ENCODE data around the gene ATXN1.

DNA sequence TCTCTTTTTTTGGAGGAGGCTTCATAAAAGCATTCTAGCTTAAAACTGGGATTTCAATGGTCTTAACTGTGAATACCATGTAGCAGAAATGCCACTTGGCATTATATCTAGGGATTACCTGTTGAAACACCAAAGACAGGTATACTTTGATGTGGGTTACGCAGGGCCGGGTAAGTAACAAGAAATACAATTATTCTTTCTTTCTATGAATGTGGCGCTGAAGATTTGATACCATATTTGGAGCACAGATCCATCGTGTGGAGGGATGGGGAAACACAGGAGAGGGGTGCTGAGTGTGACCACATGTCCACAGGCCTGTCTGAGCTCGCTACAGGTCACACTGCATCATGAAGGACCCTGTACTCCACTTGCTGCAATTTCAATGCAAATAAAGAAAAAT is 265.1 kb downstream of the ATXN1 start:
- TF ChIP-seq, protein P1, sequence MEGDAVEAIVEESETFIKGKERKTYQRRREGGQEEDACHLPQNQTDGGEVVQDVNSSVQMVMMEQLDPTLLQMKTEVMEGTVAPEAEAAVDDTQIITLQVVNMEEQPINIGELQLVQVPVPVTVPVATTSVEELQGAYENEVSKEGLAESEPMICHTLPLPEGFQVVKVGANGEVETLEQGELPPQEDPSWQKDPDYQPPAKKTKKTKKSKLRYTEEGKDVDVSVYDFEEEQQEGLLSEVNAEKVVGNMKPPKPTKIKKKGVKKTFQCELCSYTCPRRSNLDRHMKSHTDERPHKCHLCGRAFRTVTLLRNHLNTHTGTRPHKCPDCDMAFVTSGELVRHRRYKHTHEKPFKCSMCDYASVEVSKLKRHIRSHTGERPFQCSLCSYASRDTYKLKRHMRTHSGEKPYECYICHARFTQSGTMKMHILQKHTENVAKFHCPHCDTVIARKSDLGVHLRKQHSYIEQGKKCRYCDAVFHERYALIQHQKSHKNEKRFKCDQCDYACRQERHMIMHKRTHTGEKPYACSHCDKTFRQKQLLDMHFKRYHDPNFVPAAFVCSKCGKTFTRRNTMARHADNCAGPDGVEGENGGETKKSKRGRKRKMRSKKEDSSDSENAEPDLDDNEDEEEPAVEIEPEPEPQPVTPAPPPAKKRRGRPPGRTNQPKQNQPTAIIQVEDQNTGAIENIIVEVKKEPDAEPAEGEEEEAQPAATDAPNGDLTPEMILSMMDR (optimal IDR thresholded peaks at IDR 0.05 in 1 of 3, IDR thresholded peaks at IDR 0.05 in 1 of 3, conservative IDR thresholded peaks at IDR 0.05 in 1 of 3; ENCODE audit: extremely low read depth in 1 of 3, insufficient read depth in 2 of 3, low read length in 3 of 3): no peak
- no peak for TF ChIP-seq EZH2 (IDR thresholded peaks at IDR 0.05; ENCODE audit: low read length)

Measured in keratinocyte (primary cell).